Endothelial cell of umbilical vein (primary cell): ENCODE results near the gene CLDN15. TPM values are rescaled to one million over a fixed set of nuclear protein-coding genes. Genes with fewer than 3 reads are reported as not detected.

Experiments
- BruUV-seq: library from RNA; stranded (reverse); fragments of 400-500 nt; replicated peaks from 2 replicates; lab custom pipeline; 2021; lab: Mats Ljungman, UMichigan
- CTCF ChIA-PET: fragments of 300-600, 350-600 bp; sonication (Branson Sonifier 250); formaldehyde crosslinking; loops from one replicate; lab custom pipeline; 2021; ENCODE audit warnings: antibody characterized with exemption, inconsistent platforms; lab: Charles Lee
- POLR2A ChIA-PET: fragments of 300-600, 350-600 bp; sonication (Branson Sonifier 250); formaldehyde crosslinking; loops from one replicate; lab custom pipeline; 2021; ENCODE audit warnings: antibody characterized with exemption, inconsistent platforms; lab: Charles Lee
- DNase-seq: peaks from one replicate; pipeline ENCODE4 v3.0.0-alpha.2; 2011; ENCODE audit warnings: low read depth, low spot score
- FAIRE-seq: peaks from 2 replicates; lab custom pipeline; 2011; peaks lifted over from hg19 to GRCh38; lab: Jason Lieb, UNC
- H2AFZ ChIP-seq: 2 replicates; pipeline ENCODE4 v1.6.0; 2012; ENCODE audit warnings: low read depth, low read length, control low read depth, inconsistent platforms
- H3K27ac ChIP-seq: 2 replicates; pipeline ENCODE4 v1.5.1; 2011; ENCODE audit warnings: low read depth, mild to moderate bottlenecking, control low read depth, low read length, moderate library complexity; ENCODE audit not compliant: insufficient read depth
- H3K27me3 ChIP-seq, 2 experiments: 2 replicates each; pipeline versions ENCODE4 v1.6.0 to v1.6.1; 2011; ENCODE audit warnings: low read length in 2 of 2, mixed read lengths in 1 of 2; ENCODE audit not compliant: control insufficient read depth in 2 of 2, insufficient read depth in 2 of 2
- H3K36me3 ChIP-seq, 2 experiments: 2 replicates in 1 of 2; 3 replicates in 1 of 2; pipeline ENCODE4 v1.5.1; 2011; ENCODE audit warnings: low read length in 2 of 2, mild to moderate bottlenecking in 1 of 2, moderate library complexity in 1 of 2; ENCODE audit not compliant: control insufficient read depth in 2 of 2, insufficient read depth in 2 of 2; ENCODE audit errors: extremely low read depth in 1 of 2
- H3K4me1 ChIP-seq: 3 replicates; pipeline ENCODE4 v1.5.1; 2011; ENCODE audit warnings: mild to moderate bottlenecking, low read length; ENCODE audit not compliant: control insufficient read depth, insufficient read depth; ENCODE audit errors: extremely low read depth
- H3K4me2 ChIP-seq: 2 replicates; pipeline ENCODE4 v1.6.1; 2011; ENCODE audit warnings: low read length, control low read depth, mixed read lengths; ENCODE audit not compliant: insufficient read depth
- H3K4me3 ChIP-seq, 3 experiments: fragments of 200-600 bp in 1 of 3; sonication (generic), shearing (Covaris generic) in 1 of 3; replicated peaks in 1 of 3; 2 replicates each; pipeline ENCODE4 v1.5.1; 2011 to 2016; ENCODE audit warnings: control low read depth in 3 of 3, low read length in 3 of 3, mild to moderate bottlenecking in 2 of 3, inconsistent platforms in 1 of 3, low read depth in 1 of 3, moderate library complexity in 1 of 3; ENCODE audit not compliant: insufficient read depth in 1 of 3
- H3K79me2 ChIP-seq: 2 replicates; pipeline ENCODE4 v1.6.0; 2012; ENCODE audit warnings: low read length, inconsistent platforms; ENCODE audit not compliant: control insufficient read depth, insufficient read depth
- H3K9ac ChIP-seq: replicated peaks from 2 replicates; pipeline ENCODE3; 2011; ENCODE audit warnings: low read length, control low read depth; ENCODE audit not compliant: insufficient read depth; ENCODE audit errors: extremely low read depth
- H3K9me1 ChIP-seq: replicated peaks from 3 replicates; pipeline ENCODE4 v1.6.0; 2011; ENCODE audit warnings: mild to moderate bottlenecking, low read length; ENCODE audit not compliant: control insufficient read depth, insufficient read depth; ENCODE audit errors: extremely low read depth
- H3K9me3 ChIP-seq: replicated peaks from 2 replicates; pipeline ENCODE4 v1.5.1; 2012; ENCODE audit warnings: low read length, inconsistent platforms; ENCODE audit not compliant: control insufficient read depth, insufficient read depth
- H4K20me1 ChIP-seq: replicated peaks from 2 replicates; pipeline ENCODE3; 2011; ENCODE audit warnings: mild to moderate bottlenecking, low read length; ENCODE audit not compliant: control insufficient read depth, insufficient read depth; ENCODE audit errors: extremely low read depth
- CTCF ChIP-seq, 2 donors: IDR thresholded peaks; 1 replicate in 1 of 2; 2 replicates in 1 of 2; pipeline ENCODE4 v1.5.1; 2011; ENCODE audit warnings: low read length in 2 of 2, mild to moderate bottlenecking in 2 of 2, moderate library complexity in 2 of 2, control low read depth in 1 of 2, inconsistent platforms in 1 of 2, low read depth in 1 of 2; ENCODE audit not compliant: insufficient read depth in 1 of 2; ENCODE audit errors: extremely low read depth in 1 of 2
- EZH2 ChIP-seq: IDR thresholded peaks from 2 replicates; pipeline ENCODE4 v1.6.1; 2012; ENCODE audit warnings: borderline replicate concordance, low read depth, mild to moderate bottlenecking, moderate library complexity, low read length, inconsistent platforms; ENCODE audit not compliant: severe bottlenecking
- FOS ChIP-seq: IDR thresholded peaks from 2 replicates; pipeline ENCODE4 v1.6.1; 2011; ENCODE audit warnings: mild to moderate bottlenecking, low read length, moderate library complexity, borderline replicate concordance; ENCODE audit not compliant: insufficient read depth
- GATA2 ChIP-seq: IDR thresholded peaks from 2 replicates; pipeline ENCODE4 v1.7.0; 2011; ENCODE audit warnings: low read depth, mild to moderate bottlenecking, moderate library complexity, mixed read lengths, low read length; ENCODE audit not compliant: insufficient read length, insufficient read depth
- JUN ChIP-seq: IDR thresholded peaks from 2 replicates; pipeline ENCODE4 v1.6.1; 2011; ENCODE audit warnings: borderline replicate concordance, low read depth; ENCODE audit not compliant: insufficient read length, insufficient read depth
- MAX ChIP-seq: IDR thresholded peaks from 2 replicates; pipeline ENCODE4 v1.6.1; 2011; ENCODE audit not compliant: insufficient read depth, insufficient read length
- MYC ChIP-seq: IDR thresholded peaks from one replicate; pipeline ENCODE4 v1.6.1; 2011; ENCODE audit warnings: mild to moderate bottlenecking, low read depth, low read length
- POLR2A ChIP-seq: IDR thresholded peaks from 2 replicates; pipeline ENCODE4 v1.6.1; 2012; ENCODE audit warnings: low read depth, mild to moderate bottlenecking, control low read depth, low read length
- POLR2AphosphoS5 ChIP-seq: IDR thresholded peaks from 2 replicates; pipeline ENCODE4 v1.6.1; 2012; ENCODE audit warnings: low read depth, mild to moderate bottlenecking, control low read depth, low read length, moderate library complexity; ENCODE audit not compliant: insufficient read depth
- dilution Hi-C: fragments of 300-500 bp; cut with MboI; formaldehyde crosslinking; loops from one replicate; pipeline ENCODE4 v1.15.0; 2019; ENCODE audit warnings: low sequenced_read_pairs; ENCODE audit not compliant: extremely low pct_ligation_motif_present
- intact Hi-C: fragments of 100-400 bp; cut with micrococcal nuclease; formaldehyde crosslinking; loops from one replicate; pipeline ENCODE4 v1.10.0; 2022
- polyA plus RNA-seq, 4 experiments: library from polyadenylated mRNA; depleted of rRNA in 3 of 4; stranded (reverse) in 3 of 4; unstranded in 1 of 4; fragments of >200 nt; gene quantifications; 2 replicates each; pipeline versions ENCODE4 v1.2.1 to v1.2.3, GENCODE V29; 2011 to 2012; ENCODE audit warnings: missing spikeins in 1 of 4
- total RNA-seq: library from RNA; stranded (reverse); gene quantifications from 2 replicates; pipeline ENCODE4 v1.2.3, GENCODE V29; 2021

The CLDN15 gene
- total and polyA plus RNA-seq, 2 donors (not counting 3 experiments of a cell fraction or from before 2014, with no cell fraction given), result 11.3 to 17.7 TPM

DNA sequence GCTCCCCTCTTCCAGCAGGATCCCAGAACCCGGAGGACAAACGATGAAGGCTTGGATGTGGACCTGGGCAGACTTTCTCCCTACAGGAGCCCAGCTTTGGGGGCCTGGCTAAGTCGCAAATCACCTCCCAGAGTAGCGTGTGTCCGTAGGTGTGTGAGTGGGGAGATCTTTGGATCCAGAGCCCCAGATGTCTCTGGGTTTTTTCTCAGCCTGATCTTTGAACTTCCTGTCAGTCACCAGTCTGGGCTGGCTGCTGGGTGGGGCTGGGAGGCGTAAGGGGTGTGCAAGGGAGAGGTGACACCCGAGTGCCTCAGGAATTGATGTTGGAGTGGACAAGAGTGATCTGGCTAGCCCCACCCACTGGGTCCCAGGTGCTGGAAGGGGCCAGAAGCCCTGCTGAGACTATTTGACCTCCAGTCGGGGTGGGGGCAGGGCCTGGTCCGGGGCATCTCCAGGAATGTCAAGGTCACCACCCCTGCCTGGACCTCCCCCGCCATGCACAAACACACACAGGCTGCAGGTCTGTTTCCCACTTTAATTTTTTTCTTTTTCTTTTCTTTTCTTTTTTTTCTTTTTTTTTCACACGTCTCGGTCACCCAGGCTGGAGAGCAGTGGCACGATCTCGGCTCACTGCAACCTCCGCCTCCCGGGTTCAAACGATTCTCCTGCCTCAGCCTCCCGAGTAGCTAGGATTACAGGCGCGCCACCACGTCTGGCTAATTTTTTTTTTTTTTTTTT, 36.6 kb downstream of the CLDN15 start, which contains the start of gene MOGAT3:
MOGAT3 (minus strand) TSS at position 175 of the 738 bp plus-strand sequence. CDS start 182 bp downstream, outside the sequence.
- ChIA-PET POLR2A (interaction anchor here (0.6 kb wide), 1 partner anchor 29 kb away, joined by 5 read pairs; no protein-coding TSS in a partner anchor), CTCF (interaction anchor here (1.1 to 5.2 kb wide), 4 partner anchors 8 to 82 kb away, joined by 4 to 38 read pairs (median 7); no protein-coding TSS in a partner anchor)
- FAIRE-seq (no peak), DNase-seq (no peak)
- no peak within 1 kb of the TSS for H3K27ac ChIP-seq
- H2AFZ ChIP-seq, result no peak within 1 kb of the TSS
- no peaks in the 10 kb centered on the region for H3K9me3 ChIP-seq
- H4K20me1 ChIP-seq, result no peaks in the 10 kb centered on the region
- intact Hi-C loops, result no loop called here
- no TSS peak for BruUV-seq
- H3K4me2 ChIP-seq, result no peak within 1 kb of the TSS
- H3K79me2 ChIP-seq, result no peaks in the 10 kb centered on the region
- peaks cover 28 to 29% of the 10 kb centered on the region in 2 experiments for H3K27me3 ChIP-seq
- H3K36me3 ChIP-seq, result peaks cover 0 to 2% of the 10 kb centered on the region in 2 experiments
- TF ChIP-seq POLR2A, result no peak
- no peak for TF ChIP-seq JUN
- no peak for TF ChIP-seq CTCF (IDR thresholded peaks at IDR 0.05; ENCODE audit: extremely low read depth in 1 of 2, insufficient read depth in 1 of 2, low read depth in 1 of 2, low read length in 2 of 2)
- TF ChIP-seq GATA2, result no peak
- TF ChIP-seq FOS, result no peak
- TF ChIP-seq MYC, result no peak
- no peak for TF ChIP-seq MAX
- no peak for TF ChIP-seq POLR2AphosphoS5
- no peak for TF ChIP-seq EZH2
- H3K9ac ChIP-seq, result no peak within 1 kb of the TSS
- H3K4me1 ChIP-seq, result peaks cover 5% of the 10 kb centered on the region
- no peaks in the 10 kb centered on the region for H3K9me1 ChIP-seq
- H3K4me3 ChIP-seq, result no peak within 1 kb of the TSS
- dilution Hi-C loops, result no loop called here
